Loucy (cell line): ENCODE measurements around the gene EIF4G3.

Experiments used
- CTCF ChIP-seq: fragments of 200-600 bp; sonication (generic); conservative IDR thresholded peaks from 2 replicates; pipeline ENCODE4 v1.5.1; 2014; ENCODE audit warnings: mild to moderate bottlenecking, antibody characterized with exemption, low read length
- EZH2phosphoT487 ChIP-seq: fragments of 200-600 bp; IDR thresholded peaks from 2 replicates; pipeline ENCODE4 v1.6.1; 2018; ENCODE audit warnings: antibody characterized with exemption, mild to moderate bottlenecking, moderate library complexity, borderline replicate concordance

GRCh38 chr1:20867062-20867461 lies 309.6 kb downstream of the EIF4G3 start:
- no peak for TF ChIP-seq CTCF
- no peak for TF ChIP-seq EZH2phosphoT487
